ENCODE results near the gene TGIF1. TPM values are rescaled to one million over a fixed set of nuclear protein-coding genes. Genes with fewer than 3 reads are reported as not detected.
A peak's percentile ranks its signal among the peaks of the same experiment; 100 is the strongest.

Gene TGIF1
- total RNA-seq, 1 donor from 2014 or later: 441 TPM

GRCh38 chr18:3494569-3494968 lies 44.6 kb downstream of the TGIF1 start:
- no peak overlapping the region for H3K4me3 ChIP-seq (ENCODE audit: low read depth, low read length)
- TF ChIP-seq, protein P1, sequence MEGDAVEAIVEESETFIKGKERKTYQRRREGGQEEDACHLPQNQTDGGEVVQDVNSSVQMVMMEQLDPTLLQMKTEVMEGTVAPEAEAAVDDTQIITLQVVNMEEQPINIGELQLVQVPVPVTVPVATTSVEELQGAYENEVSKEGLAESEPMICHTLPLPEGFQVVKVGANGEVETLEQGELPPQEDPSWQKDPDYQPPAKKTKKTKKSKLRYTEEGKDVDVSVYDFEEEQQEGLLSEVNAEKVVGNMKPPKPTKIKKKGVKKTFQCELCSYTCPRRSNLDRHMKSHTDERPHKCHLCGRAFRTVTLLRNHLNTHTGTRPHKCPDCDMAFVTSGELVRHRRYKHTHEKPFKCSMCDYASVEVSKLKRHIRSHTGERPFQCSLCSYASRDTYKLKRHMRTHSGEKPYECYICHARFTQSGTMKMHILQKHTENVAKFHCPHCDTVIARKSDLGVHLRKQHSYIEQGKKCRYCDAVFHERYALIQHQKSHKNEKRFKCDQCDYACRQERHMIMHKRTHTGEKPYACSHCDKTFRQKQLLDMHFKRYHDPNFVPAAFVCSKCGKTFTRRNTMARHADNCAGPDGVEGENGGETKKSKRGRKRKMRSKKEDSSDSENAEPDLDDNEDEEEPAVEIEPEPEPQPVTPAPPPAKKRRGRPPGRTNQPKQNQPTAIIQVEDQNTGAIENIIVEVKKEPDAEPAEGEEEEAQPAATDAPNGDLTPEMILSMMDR (IDR thresholded peaks at IDR 0.05; ENCODE audit: insufficient read depth, low read length, severe bottlenecking): no peak
- peaks cover 2% of the 10 kb centered on the region for H3K27me3 ChIP-seq (ENCODE audit: control insufficient read depth, insufficient read depth, low read length)
- H3K36me3 ChIP-seq (ENCODE audit: control insufficient read depth, insufficient read depth, low read length): no peaks in the 10 kb centered on the region
- DNase-seq (ENCODE audit: low read depth): no peak
- FAIRE-seq: no peak

GRCh38 chr18:3495691-3496430 lies 45.9 kb downstream of the TGIF1 start:
- DNase-seq (ENCODE audit: low read depth) (no peak), FAIRE-seq (no peak)
- H3K36me3 ChIP-seq (ENCODE audit: control insufficient read depth, insufficient read depth, low read length): no peaks in the 10 kb centered on the region
- TF ChIP-seq, protein P1 (IDR thresholded peaks at IDR 0.05; ENCODE audit: insufficient read depth, low read length, severe bottlenecking): no peak
- H3K4me3 ChIP-seq (ENCODE audit: low read depth, low read length): no peak overlapping the region
- peaks cover 2% of the 10 kb centered on the region for H3K27me3 ChIP-seq (ENCODE audit: control insufficient read depth, insufficient read depth, low read length)

DNA sequence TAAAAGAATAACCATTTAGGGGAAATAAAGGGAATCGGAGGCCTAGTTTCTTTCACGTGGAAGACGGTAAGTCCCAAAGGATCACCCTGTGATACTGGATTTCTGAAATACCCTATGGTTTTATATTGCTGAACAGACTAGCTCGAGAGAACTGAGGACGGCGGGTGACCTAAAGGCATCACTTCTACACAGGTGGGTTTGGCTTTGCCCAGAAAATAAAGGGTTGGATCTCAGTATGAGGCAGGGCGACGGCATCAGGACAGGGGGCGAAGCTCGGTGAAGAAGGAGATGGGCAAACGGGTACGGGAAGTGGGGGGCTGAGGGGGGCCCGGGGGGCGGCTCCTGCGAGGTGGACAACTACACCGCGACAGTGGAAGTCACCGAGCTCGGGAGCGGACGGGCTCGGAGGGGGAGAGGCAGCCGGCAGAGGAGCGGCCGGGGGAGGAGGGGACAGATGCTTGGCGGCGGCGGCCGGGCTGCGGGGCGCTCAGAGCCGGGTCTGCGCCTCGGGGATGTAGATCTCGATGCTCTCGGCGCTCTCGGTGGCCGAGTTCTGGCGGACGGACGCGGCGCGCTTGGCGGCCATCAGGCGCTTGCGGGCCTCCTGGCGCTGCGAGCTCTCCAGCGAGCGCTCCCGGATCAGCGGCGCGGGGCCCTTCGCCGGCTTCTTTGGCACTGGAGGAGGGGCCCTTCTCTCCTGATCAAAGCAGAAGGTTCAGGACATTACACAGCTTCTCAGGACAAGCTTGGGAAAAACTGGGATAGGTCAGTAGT lies 48.9 kb downstream of the TGIF1 start:
- TF ChIP-seq, protein P1 (IDR thresholded peaks at IDR 0.05; ENCODE audit: insufficient read depth, low read length, severe bottlenecking): no peak
- Histone ChIP-seq H3K36me3 (ENCODE audit: control insufficient read depth, insufficient read depth, low read length) (no peaks in the 10 kb centered on the region), H3K27me3 (ENCODE audit: control insufficient read depth, insufficient read depth, low read length) (peaks cover 2% of the 10 kb centered on the region), H3K4me3 (ENCODE audit: low read depth, low read length) (peak overlapping the region; percentile 39)
- no peak for FAIRE-seq
- DNase-seq (ENCODE audit: low read depth): no peak

DNA sequence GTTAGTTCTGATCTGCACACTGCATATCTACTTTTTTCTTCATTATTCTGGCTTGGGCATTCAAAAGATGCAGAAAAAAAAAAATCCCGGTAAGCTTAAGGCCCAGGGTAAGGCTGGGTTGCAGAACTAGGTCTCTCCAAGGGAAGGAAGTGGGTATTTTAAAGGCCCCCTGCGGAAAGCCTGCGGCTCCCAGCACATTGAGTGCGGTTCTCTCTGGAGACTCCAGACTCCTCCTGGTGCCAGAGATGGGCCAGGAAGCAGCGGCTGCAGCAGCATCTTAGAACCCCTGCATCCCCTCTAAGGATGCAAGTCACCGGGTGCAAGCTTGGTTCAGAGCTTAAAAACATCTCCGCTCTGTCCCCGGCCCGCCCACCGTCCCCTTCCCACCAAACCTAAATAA lies 49.5 kb downstream of the TGIF1 start:
- H3K4me3 ChIP-seq (ENCODE audit: low read depth, low read length): peak overlapping the region; percentile 39
- no peak for DNase-seq (ENCODE audit: low read depth)
- TF ChIP-seq, protein P1 (IDR thresholded peaks at IDR 0.05; ENCODE audit: insufficient read depth, low read length, severe bottlenecking): no peak
- no peak for FAIRE-seq
- H3K27me3 ChIP-seq (ENCODE audit: control insufficient read depth, insufficient read depth, low read length): peaks cover 2% of the 10 kb centered on the region
- H3K36me3 ChIP-seq (ENCODE audit: control insufficient read depth, insufficient read depth, low read length): no peaks in the 10 kb centered on the region

DNA sequence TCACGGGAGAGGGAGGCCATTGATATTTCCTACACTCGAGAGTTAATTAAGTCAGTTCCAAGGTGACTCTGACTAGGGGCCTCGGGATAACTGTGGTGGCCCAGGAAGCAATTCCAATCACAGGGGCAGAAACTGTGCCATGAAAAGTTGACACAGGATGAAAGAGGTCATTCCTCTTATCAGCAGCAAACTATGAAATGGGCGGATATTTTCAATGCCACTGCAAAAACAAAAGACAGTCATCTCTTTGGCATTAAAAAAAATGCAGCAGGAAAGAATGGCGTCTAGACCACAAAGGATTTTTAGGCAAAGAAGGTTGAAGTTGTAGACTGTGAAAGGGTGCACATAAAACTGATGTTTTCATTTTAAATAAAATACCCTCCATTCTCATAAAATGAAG lies 50.0 kb downstream of the TGIF1 start:
- FAIRE-seq: no peak
- Histone ChIP-seq H3K27me3 (ENCODE audit: control insufficient read depth, insufficient read depth, low read length) (peaks cover 2% of the 10 kb centered on the region), H3K4me3 (ENCODE audit: low read depth, low read length) (no peak overlapping the region), H3K36me3 (ENCODE audit: control insufficient read depth, insufficient read depth, low read length) (no peaks in the 10 kb centered on the region)
- TF ChIP-seq, protein P1 (IDR thresholded peaks at IDR 0.05; ENCODE audit: insufficient read depth, low read length, severe bottlenecking): no peak
- no peak for DNase-seq (ENCODE audit: low read depth)

All from bronchial epithelial cell (primary cell).